Measurements from ENCODE around the gene EFCAB6.

EFCAB6 gene, protein sequence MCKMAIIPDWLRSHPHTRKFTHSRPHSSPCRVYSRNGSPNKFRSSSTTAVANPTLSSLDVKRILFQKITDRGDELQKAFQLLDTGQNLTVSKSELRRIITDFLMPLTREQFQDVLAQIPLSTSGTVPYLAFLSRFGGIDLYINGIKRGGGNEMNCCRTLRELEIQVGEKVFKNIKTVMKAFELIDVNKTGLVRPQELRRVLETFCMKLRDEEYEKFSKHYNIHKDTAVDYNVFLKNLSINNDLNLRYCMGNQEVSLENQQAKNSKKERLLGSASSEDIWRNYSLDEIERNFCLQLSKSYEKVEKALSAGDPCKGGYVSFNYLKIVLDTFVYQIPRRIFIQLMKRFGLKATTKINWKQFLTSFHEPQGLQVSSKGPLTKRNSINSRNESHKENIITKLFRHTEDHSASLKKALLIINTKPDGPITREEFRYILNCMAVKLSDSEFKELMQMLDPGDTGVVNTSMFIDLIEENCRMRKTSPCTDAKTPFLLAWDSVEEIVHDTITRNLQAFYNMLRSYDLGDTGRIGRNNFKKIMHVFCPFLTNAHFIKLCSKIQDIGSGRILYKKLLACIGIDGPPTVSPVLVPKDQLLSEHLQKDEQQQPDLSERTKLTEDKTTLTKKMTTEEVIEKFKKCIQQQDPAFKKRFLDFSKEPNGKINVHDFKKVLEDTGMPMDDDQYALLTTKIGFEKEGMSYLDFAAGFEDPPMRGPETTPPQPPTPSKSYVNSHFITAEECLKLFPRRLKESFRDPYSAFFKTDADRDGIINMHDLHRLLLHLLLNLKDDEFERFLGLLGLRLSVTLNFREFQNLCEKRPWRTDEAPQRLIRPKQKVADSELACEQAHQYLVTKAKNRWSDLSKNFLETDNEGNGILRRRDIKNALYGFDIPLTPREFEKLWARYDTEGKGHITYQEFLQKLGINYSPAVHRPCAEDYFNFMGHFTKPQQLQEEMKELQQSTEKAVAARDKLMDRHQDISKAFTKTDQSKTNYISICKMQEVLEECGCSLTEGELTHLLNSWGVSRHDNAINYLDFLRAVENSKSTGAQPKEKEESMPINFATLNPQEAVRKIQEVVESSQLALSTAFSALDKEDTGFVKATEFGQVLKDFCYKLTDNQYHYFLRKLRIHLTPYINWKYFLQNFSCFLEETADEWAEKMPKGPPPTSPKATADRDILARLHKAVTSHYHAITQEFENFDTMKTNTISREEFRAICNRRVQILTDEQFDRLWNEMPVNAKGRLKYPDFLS (N-terminal part only)

DNA sequence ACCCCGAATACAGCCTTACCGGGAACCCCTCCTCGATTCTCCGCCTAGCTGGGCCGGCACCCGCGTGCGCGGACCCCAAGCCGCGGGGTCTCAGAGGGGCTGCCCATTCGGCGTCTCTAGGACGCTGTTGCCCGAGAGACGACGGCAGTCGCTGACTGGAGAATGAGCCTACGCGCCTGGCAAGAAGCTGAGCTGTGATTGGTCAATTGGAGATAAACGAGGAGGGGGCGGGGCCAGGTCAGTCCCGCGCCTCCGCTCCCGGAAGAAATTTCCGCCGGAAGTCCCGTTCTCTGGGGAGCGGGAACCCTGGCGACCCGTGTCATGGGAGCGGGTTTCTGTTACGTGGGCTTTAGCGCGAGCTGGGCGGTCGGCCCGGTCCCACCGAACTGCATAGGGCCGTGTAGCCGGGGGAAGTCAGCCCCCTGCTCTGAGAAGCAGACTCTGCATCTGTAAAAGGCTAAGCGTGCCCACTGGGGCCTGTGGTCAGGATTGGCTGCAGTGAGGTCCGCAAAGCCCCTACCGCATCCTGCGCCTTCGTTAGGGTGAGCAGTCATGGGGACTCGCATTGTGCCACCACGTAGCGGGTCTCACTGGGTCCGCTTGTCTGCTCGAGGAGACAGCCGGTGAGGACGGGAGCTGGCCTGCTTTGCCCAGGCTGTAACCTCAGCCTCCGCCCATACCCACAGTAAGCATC lies at the start of gene EFCAB6:
EFCAB6 (minus strand) TSS at position 157 of the 694 bp plus-strand sequence. CDS start 29,987 bp downstream, outside the sequence.
- peak; percentile 90 for DNase-seq (ENCODE audit: low spot score)

DNA sequence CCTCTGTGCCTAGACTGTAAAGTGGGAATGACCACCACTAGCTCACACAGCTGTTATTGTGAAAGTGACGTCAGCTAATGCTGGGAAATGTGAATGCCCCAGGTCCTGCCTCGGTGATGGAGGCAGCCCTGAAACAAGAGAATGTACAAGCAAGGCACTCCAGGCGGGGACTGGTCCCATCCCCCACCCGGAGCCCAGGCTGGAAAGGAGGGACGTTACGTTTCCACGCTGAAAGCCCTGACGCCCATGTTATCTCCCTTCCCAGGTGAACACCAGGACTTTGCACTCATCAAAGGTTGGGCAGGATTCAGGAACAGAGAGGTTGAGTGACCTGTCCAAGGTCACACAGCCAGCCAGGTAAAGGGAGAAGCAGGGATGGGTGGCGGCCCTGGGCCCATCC lies 49.4 kb upstream of the EFCAB6 start:
- no peak for DNase-seq (ENCODE audit: low spot score)

DNA sequence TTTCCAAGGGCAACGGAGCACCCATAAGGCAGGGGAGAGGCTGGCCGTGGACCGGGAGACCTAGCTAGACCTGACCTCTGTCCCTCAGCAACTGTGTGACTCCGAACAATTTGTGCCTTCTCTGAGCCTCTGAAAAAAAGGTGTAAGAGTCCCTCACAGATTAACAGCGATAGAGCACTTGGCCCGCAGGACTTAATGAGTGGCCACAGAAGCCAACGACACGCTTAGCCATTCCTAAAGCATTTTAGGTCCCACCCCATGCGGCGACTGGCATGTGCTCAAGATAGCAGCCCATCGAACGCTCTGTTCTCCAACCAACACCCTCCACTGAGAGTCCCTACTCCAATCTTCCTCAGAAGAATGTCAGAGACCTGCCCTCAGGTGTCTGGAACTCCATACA lies 48.7 kb upstream of the EFCAB6 start:
- no peak for DNase-seq (ENCODE audit: low spot score)

DNA sequence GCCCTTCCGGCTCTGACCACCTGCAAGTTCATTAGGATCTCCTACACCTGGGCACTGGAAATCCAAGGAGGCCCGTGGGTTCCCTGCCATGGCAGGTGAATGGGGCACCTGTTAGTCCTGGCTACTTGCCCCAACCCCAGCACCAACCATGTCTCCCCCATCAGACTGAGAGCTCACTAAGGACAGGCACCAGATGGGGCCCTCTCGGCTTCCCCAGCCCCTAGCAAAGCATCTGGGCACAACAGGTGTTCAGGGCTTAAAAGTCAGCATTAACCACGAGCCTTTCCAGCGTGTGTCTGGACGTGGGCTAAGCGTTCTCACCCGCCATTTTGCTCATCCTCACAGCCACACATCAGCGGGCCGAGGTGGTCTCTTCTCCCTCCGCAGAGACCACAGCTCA lies 48.0 kb upstream of the EFCAB6 start:
- DNase-seq (ENCODE audit: low spot score): no peak

GRCh38 chr22:43859621-43860020 lies 47.5 kb upstream of the EFCAB6 start:
- no peak for DNase-seq (ENCODE audit: low spot score)

DNA sequence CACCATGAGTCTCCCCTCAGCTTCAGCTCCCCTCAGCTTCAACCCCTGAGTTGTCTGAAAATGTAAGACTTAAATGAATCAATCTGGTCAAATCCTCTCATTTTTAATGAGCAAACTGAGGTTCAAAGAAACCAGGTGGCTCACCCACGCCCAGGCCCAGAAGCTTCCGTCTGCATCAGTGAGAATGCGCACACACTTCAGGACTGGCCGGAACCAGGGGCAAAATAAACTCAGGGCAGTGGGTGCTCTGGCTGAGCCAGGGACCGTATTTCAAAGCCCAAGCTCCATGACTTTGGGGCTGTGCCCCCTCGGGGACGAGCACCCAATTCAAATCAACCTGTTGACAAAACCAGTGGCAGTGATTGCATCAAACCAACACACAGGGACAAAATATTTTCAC lies 47.1 kb upstream of the EFCAB6 start:
- DNase-seq (ENCODE audit: low spot score): no peak

GRCh38 chr22:43858156-43858895 lies 46.2 kb upstream of the EFCAB6 start:
- DNase-seq (ENCODE audit: low spot score): no peak

DNA sequence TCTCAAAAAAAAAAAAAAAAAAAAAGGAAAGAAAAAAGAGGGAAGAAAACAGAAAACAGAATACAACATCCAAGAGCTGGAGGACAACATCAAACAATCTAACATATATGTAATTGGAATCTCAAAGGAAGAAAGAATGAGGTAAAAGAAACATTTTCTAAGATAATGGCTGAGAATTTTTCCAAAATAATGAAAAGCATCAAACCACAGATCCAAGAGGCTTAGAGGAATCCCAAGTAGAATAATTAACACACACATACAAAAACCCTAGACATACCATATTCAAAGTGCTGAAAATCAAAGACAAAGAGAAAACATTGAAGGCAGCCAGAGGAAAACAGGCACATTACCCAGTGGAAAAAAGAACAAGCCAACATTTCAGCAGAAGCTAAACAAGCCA lies 45.3 kb upstream of the EFCAB6 start:
- no peak for DNase-seq (ENCODE audit: low spot score)

- no peak for DNase-seq (ENCODE audit: low spot score)
These were observed 43.3 kb upstream of the EFCAB6 start for GRCh38 chr22:43855431-43855830.

GRCh38 chr22:43854786-43855271 lies 42.7 kb upstream of the EFCAB6 start:
- no peak for DNase-seq (ENCODE audit: low spot score)

DNA sequence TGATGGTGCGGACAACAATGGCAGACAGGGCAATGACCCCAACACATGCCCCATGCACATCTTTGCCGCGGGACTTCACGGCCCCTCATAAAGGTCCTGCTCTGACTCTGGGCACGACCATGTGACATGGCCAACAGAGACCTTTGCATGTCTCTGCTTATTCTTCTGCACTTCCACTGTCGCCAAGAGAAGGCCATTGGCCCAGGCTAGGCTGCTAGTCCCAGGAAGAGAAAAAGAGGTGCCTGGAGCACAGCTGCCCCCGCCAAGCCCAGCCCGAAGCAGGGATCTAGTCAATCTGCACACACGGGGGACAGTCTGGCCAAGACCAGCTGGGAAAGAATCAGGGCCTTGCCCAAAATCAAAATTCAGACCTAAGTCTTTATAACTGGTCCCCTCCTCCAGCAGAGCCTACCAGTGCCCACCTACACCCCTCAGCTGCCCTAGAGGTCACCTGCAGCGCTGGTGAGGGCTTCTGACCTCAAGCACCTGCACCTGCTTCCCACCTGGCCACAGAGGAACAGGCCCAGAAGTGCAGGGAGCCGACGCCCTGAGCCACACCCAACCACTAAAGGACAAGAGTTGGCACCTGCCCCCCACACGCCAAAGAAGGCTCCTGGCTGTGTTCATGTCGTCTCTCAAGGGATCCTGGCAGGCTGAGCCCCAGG lies 42.1 kb upstream of the EFCAB6 start:
- DNase-seq (ENCODE audit: low spot score): no peak

DNA sequence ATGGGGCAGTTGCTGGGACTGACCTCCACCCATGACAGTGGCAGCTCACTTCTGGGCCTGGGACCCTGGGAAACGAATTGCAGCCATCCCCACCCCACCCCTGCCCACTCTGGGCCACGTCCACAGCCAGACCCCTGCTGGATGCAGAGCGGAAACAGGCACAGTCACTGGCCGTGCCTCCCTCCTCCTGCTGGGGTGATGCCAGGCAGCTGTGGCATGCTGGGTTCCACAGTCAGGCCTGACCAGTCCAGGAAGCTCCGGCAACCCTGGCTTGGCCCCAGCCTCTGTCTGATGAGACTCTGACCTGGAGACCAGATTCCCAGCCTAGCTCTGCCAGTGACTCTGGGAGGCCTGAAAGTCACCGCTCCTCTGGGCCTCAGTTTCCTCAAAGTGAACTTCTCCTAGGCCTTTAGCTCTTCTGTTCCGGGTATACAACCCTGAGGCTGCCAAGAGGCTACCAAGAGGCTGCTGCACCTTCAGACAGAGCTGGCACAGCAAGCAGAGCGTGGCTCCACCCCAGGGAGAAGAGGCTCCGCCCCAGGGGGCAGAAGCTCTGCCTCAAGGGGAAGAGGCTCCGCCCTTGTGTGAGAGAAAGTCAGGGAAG lies 41.3 kb upstream of the EFCAB6 start:
- no peak for DNase-seq (ENCODE audit: low spot score)

DNA sequence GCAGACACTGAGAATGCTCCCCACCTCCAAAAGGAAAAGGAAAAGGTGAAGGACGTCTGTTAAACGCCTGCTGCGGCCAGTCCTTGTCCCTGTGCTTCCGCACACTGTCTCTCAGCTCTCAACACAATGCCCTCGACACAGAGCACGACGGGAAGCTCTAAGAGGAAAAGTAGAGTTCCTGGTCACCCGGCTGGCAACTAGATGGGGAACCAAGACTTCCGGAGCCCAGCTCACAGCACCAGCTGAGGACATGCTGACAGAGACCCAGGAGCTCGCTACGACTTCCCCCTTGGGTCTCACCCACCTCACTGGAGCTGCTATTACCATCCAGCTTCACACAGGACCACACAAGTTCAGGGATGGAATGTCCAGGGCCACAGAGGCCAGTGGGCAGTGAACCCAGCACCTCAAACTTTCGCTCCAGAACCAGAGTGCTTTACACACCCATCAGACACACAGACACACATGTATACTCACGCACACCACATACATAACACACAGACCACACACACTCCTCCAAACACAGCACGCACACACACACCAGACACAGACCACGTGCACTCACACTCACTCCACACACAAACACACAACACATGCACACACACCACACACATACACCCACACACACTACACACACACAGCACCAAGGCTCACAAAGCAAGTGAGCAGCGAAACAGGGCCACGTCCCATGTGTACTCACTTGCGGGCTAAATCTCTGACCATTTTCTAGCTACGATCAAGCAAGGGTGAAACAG lies 40.6 kb upstream of the EFCAB6 start:
- DNase-seq (ENCODE audit: low spot score): no peak

DNA sequence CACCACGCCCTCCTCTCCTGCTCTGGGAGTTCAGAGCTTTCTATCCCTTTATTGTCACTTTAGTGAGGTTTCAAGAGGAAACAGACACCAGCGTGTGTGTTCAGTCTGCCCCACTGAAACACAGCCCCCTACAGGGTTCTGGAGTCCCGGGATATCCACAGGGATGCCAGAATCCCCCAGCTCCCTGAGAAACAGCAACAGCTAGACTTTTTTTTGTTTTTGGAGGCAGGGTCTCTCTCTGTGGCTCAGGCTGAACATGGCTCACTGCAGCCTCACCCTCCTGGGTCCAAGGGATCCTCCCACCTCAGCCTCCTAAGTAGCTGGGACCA lies 39.8 kb upstream of the EFCAB6 start:
- DNase-seq (ENCODE audit: low spot score): no peak

- DNase-seq (ENCODE audit: low spot score): no peak
These were observed 39.2 kb upstream of the EFCAB6 start for GRCh38 chr22:43851058-43851978.

- DNase-seq (ENCODE audit: low spot score): no peak
These were observed 38.4 kb upstream of the EFCAB6 start for GRCh38 chr22:43850529-43850928.

GRCh38 chr22:43849731-43850130 lies 37.6 kb upstream of the EFCAB6 start:
- DNase-seq (ENCODE audit: low spot score): no peak
